HepG2 (cell line): Measurements from ENCODE around the gene EIF4A3. TPM values are rescaled to one million over a fixed set of nuclear protein-coding genes. Genes with fewer than 3 reads are reported as not detected.

Experiments used
- ATAC-seq: fragments of 200-7000 bp; cut with Tn5 transposase; 3 replicates; pipeline ENCODE4 v1.9.1; 2020; ENCODE audit warnings: mild to moderate bottlenecking, moderate library complexity
- BruUV-seq: library from RNA; stranded (reverse); fragments of 400-500 nt; replicated peaks from 2 replicates; lab custom pipeline; 2021; lab: Mats Ljungman, UMichigan
- CTCF ChIA-PET: fragments of 300-600 bp; formaldehyde crosslinking; extraction: SDS; loops from one replicate; lab custom pipeline; 2021; ENCODE audit warnings: low total read pairs, inconsistent platforms, low intra/inter-chr PET ratio; lab: Yijun Ruan, JAX
- POLR2A ChIA-PET: fragments of 350-600 bp; sonication (Branson Sonifier 250); formaldehyde crosslinking; loops from one replicate; lab custom pipeline; 2020; ENCODE audit warnings: antibody characterized with exemption, inconsistent platforms; lab: Yijun Ruan, JAX
- DNase-seq: peaks from one replicate; pipeline ENCODE4 v3.0.0-alpha.2; 2015; ENCODE audit warnings: low spot score
- FAIRE-seq: peaks from 3 replicates; lab custom pipeline; 2011; peaks lifted over from hg19 to GRCh38; lab: Jason Lieb, UNC
- H2AFZ ChIP-seq: one replicate; pipeline ENCODE4 v1.6.1; 2011; ENCODE audit warnings: low read length, inconsistent platforms
- H3K27ac ChIP-seq: fragments of 300-600 bp; 3 replicates; pipeline ENCODE4 v1.8.0; 2011; ENCODE audit warnings: mixed run types, mild to moderate bottlenecking, mixed read lengths, low read length, inconsistent platforms; ENCODE audit not compliant: insufficient read depth; ENCODE audit errors: extremely low read length
- H3K27me3 ChIP-seq, 2 experiments: fragments of 200-600 bp in 1 of 2; 2 replicates in 1 of 2; 3 replicates in 1 of 2; pipeline versions ENCODE4 v1.6.0 to v1.8.0; 2011; ENCODE audit warnings: low read length in 2 of 2, mild to moderate bottlenecking in 2 of 2, moderate library complexity in 2 of 2, inconsistent platforms in 1 of 2; ENCODE audit not compliant: insufficient read depth in 2 of 2, control insufficient read depth in 1 of 2
- H3K36me3 ChIP-seq, 2 experiments: fragments of 200-600 bp in 1 of 2; replicated peaks in 1 of 2; 2 replicates in 1 of 2; 3 replicates in 1 of 2; pipeline versions ENCODE4 v1.5.1 to v1.8.0; 2011; ENCODE audit warnings: low read length in 2 of 2, inconsistent platforms in 1 of 2; ENCODE audit not compliant: insufficient read depth in 2 of 2, control insufficient read depth in 1 of 2
- H3K4me1 ChIP-seq: 2 replicates; pipeline ENCODE4 v1.5.1; 2012; ENCODE audit warnings: low read length, inconsistent platforms; ENCODE audit not compliant: insufficient read depth
- H3K4me2 ChIP-seq: 2 replicates; pipeline ENCODE4 v1.6.0; 2011; ENCODE audit warnings: low read depth, low read length, inconsistent platforms
- H3K4me3 ChIP-seq, 3 experiments: fragments of 200-600 bp in 1 of 3; sonication (generic), shearing (Covaris generic) in 1 of 3; replicated peaks in 1 of 3; 2 replicates each; pipeline ENCODE4 v1.5.1; 2011 to 2016; ENCODE audit warnings: low read length in 3 of 3, inconsistent platforms in 2 of 3, low read depth in 2 of 3, mild to moderate bottlenecking in 2 of 3, control low read depth in 1 of 3, mixed read lengths in 1 of 3; ENCODE audit not compliant: insufficient read depth in 1 of 3
- H3K79me2 ChIP-seq: one replicate; pipeline ENCODE4 v1.6.1; 2011; ENCODE audit warnings: low read length, inconsistent platforms; ENCODE audit not compliant: insufficient read depth
- H3K9ac ChIP-seq: 2 replicates; pipeline ENCODE4 v1.6.0; 2011; ENCODE audit warnings: mild to moderate bottlenecking, low read depth, low read length, inconsistent platforms; ENCODE audit not compliant: insufficient read depth
- H3K9me3 ChIP-seq: 2 replicates; pipeline ENCODE4 v1.5.1; 2012; ENCODE audit warnings: mild to moderate bottlenecking, low read length
- H4K20me1 ChIP-seq: 2 replicates; pipeline ENCODE4 v1.6.0; 2011; ENCODE audit warnings: inconsistent platforms, mild to moderate bottlenecking, low read length, moderate library complexity; ENCODE audit not compliant: insufficient read depth
- AGO1 ChIP-seq: fragments of 200-400 bp; formaldehyde crosslinking; IDR thresholded peaks from 2 replicates; pipeline ENCODE4 v1.6.1; 2017; ENCODE audit warnings: mild to moderate bottlenecking, low read depth, low read length, moderate library complexity; ENCODE audit not compliant: poor library complexity, severe bottlenecking
- CBX1 ChIP-seq: IDR thresholded peaks from one replicate; pipeline ENCODE4 v1.6.1; 2016; ENCODE audit warnings: antibody characterized with exemption, low read depth
- DMTF1 ChIP-seq: sonication (generic); formaldehyde crosslinking; IDR thresholded peaks from 2 replicates; pipeline ENCODE4 v1.4.0; 2020; ENCODE audit warnings: mild to moderate bottlenecking, missing genetic modification reagents
- DNMT3B ChIP-seq: conservative IDR thresholded peaks from 2 replicates; pipeline ENCODE4 v1.6.1; 2016; ENCODE audit warnings: missing biosample characterization, control low read depth
- HOXD1 ChIP-seq: sonication (generic); formaldehyde crosslinking; IDR thresholded peaks from 2 replicates; pipeline ENCODE4 v1.5.0; 2020; ENCODE audit warnings: missing genetic modification reagents
- KMT2B ChIP-seq: IDR thresholded peaks from 2 replicates; pipeline ENCODE4 v1.6.1; 2016; ENCODE audit warnings: missing genetic modification reagents, missing compliant biosample characterization
- MAZ ChIP-seq, 2 experiments: sonication (generic) in 1 of 2; formaldehyde crosslinking in 1 of 2; IDR thresholded peaks; 2 replicates each; pipeline versions ENCODE4 v1.5.0 to v1.6.1; 2012 to 2020; ENCODE audit warnings: low read depth in 2 of 2, mild to moderate bottlenecking in 2 of 2, borderline replicate concordance in 1 of 2, improper control_type of control experiment in 1 of 2, low read length in 1 of 2, missing genetic modification reagents in 1 of 2, moderate library complexity in 1 of 2
- MLXIP ChIP-seq: sonication (generic); formaldehyde crosslinking; IDR thresholded peaks from 2 replicates; pipeline ENCODE4 v1.9.0; 2021; ENCODE audit warnings: missing genetic modification reagents, borderline replicate concordance
- NCOR1 ChIP-seq: fragments of 200-600 bp; sonication (generic); IDR thresholded peaks from 2 replicates; pipeline ENCODE4 v1.7.0; 2017; ENCODE audit warnings: antibody characterized with exemption, low read length, borderline replicate concordance
- NFE2L2 ChIP-seq: fragments of 150-350 bp; IDR thresholded peaks from 2 replicates; pipeline ENCODE4 v1.6.1; 2014; ENCODE audit warnings: low read length
- ZBTB42 ChIP-seq: sonication (generic); formaldehyde crosslinking; IDR thresholded peaks from 2 replicates; pipeline ENCODE4 v1.5.0; 2020; ENCODE audit warnings: mild to moderate bottlenecking, missing genetic modification reagents
- ZBTB7A ChIP-seq: sonication (generic); formaldehyde crosslinking; IDR thresholded peaks from 2 replicates; pipeline ENCODE4 v1.8.0; 2022; ENCODE audit warnings: mild to moderate bottlenecking, missing genetic modification reagents
- ZGPAT ChIP-seq: IDR thresholded peaks from 2 replicates; pipeline ENCODE4 v1.6.1; 2016; ENCODE audit warnings: mild to moderate bottlenecking
- ZNF547 ChIP-seq: sonication (generic); formaldehyde crosslinking; IDR thresholded peaks from 2 replicates; pipeline ENCODE4 v1.5.1; 2020; ENCODE audit warnings: mild to moderate bottlenecking, missing genetic modification reagents
- ZNF660 ChIP-seq: sonication (generic); formaldehyde crosslinking; IDR thresholded peaks from 2 replicates; pipeline ENCODE4 v1.5.1; 2020; ENCODE audit warnings: mild to moderate bottlenecking, low read depth, missing genetic modification reagents, borderline replicate concordance
- WGBS: methylation state at CpG from one replicate; pipeline ENCODE4 v1.1.6; 2017; ENCODE audit warnings: low lambda C conversion rate; 5-methylcytosine and 5-hydroxymethylcytosine counted together
- in situ Hi-C: cut with HindIII; loops from 2 replicates; pipeline ENCODE4 v1.10.0; 2017; ENCODE audit warnings: low pct_unique_long_range_greater_than_20kb; ENCODE audit not compliant: extremely low pct_ligation_motif_present
- intact Hi-C: fragments of 100-400 bp; cut with micrococcal nuclease; formaldehyde crosslinking; loops from one replicate; pipeline ENCODE4 v1.10.0; 2022; ENCODE audit not compliant: unreplicated experiment
- polyA plus RNA-seq, 8 experiments: library from polyadenylated mRNA; depleted of rRNA in 3 of 8; stranded (reverse) in 7 of 8; unstranded in 1 of 8; fragments of >200 nt; fragmentation: Illumina TruSeq in 4 of 8; extraction: Trizol in 4 of 8; gene quantifications; 2 replicates each; pipeline versions ENCODE4 v1.2.1 to v1.2.3, GENCODE V29; 2011 to 2016; ENCODE audit warnings: low read depth in 4 of 8, missing spikeins in 1 of 8, mixed read lengths in 1 of 8; ENCODE audit not compliant: insufficient read depth in 1 of 8
- total RNA-seq, 5 experiments: library from RNA; depleted of rRNA; stranded (reverse); fragments of >200 nt; fragmentation: Illumina TruSeq; extraction: Trizol; gene quantifications; 2 replicates each; pipeline ENCODE4 v1.2.3, GENCODE V29; 2016; ENCODE audit warnings: low read depth in 1 of 5

Gene EIF4A3
- total and polyA plus RNA-seq, 2 of the 13 experiments (the other 11 are each of a cell fraction or from before 2014, with no cell fraction given) = 145 to 187 TPM

- H3K27ac ChIP-seq = peak overlapping the region; percentile 61
- H3K9ac ChIP-seq = peak overlapping the region; percentile 96
- intact Hi-C loops (loop anchor here (2.0 to 5.0 kb wide), 2 partner anchors 51 to 116 kb away; no protein-coding TSS in a partner anchor), in situ Hi-C loops (loop anchor here (5.0 kb wide), 1 partner anchor 111 kb away; no protein-coding TSS in a partner anchor)
- H3K79me2 ChIP-seq = peaks cover 47% of the 10 kb centered on the region
- peaks cover 14 to 39% of the 10 kb centered on the region in 2 experiments for H3K36me3 ChIP-seq
- no TSS peak for BruUV-seq
- H3K4me2 ChIP-seq = peak overlapping the region; percentile 94
- peak; percentile 10 for ATAC-seq
- H3K9me3 ChIP-seq = no peaks in the 10 kb centered on the region
- no peak for DNase-seq
- POLR2A ChIA-PET = interaction anchor here (0.7 to 1.9 kb wide), 11 partner anchors 12 to 215 kb away, joined by 3 to 13 read pairs (median 5); partner anchors contain the start of gene GAA
- peak overlapping the region; percentile 84 to 88 (median 85) for H3K4me3 ChIP-seq
- peaks cover 0 to 2% of the 10 kb centered on the region in 2 experiments; a peak in 1 of 5 replicates for H3K27me3 ChIP-seq
- under 1% methylated on average over 41 of the region's 69 CpGs for WGBS
- peaks cover 26% of the 10 kb centered on the region for H4K20me1 ChIP-seq
- no peak for FAIRE-seq
- H2AFZ ChIP-seq = no peak overlapping the region
- peaks cover 39% of the 10 kb centered on the region for H3K4me1 ChIP-seq
- CTCF ChIA-PET = no interaction called here
- no peak for TF ChIP-seq ZBTB42 (CRISPR knock-in tag)
- TF ChIP-seq NCOR1 = no peak
- TF ChIP-seq NFE2L2 = no peak
- no peak for TF ChIP-seq KMT2B (CRISPR knock-in tag)
- no peak for TF ChIP-seq MAZ (IDR thresholded peaks at IDR 0.05; ENCODE audit: borderline replicate concordance, low read depth, low read length)
- no peak for TF ChIP-seq MAZ (CRISPR knock-in tag; IDR thresholded peaks at IDR 0.05; ENCODE audit: low read depth)
- TF ChIP-seq DNMT3B (CRISPR knock-in tag) = 0 out of 2 replicates have a peak, but pooled peaks have one; percentile 10
- no peak for TF ChIP-seq ZNF660 (CRISPR knock-in tag)
- TF ChIP-seq MLXIP (CRISPR knock-in tag) = 0 out of 2 replicates have a peak, but pooled peaks have one; percentile 44
- no peak for TF ChIP-seq CBX1
- TF ChIP-seq DMTF1 (CRISPR knock-in tag) = 0 out of 2 replicates have a peak, but pooled peaks have one; percentile 18
- TF ChIP-seq AGO1 = peak; percentile 44
- no peak for TF ChIP-seq ZGPAT
- 0 out of 2 replicates have a peak, but pooled peaks have one; percentile 29 for TF ChIP-seq ZBTB7A (CRISPR knock-in tag)
- peak; percentile 33; the same call in 1 of the 2 replicates for TF ChIP-seq HOXD1 (CRISPR knock-in tag)
- TF ChIP-seq ZNF547 (CRISPR knock-in tag) = peak; percentile 66; the same call in 1 of the 2 replicates
Measured at GRCh38 chr17:80146121-80147034, 550 bp downstream of the EIF4A3 start.
